ENCODE results near the gene KAT14.

DNA sequence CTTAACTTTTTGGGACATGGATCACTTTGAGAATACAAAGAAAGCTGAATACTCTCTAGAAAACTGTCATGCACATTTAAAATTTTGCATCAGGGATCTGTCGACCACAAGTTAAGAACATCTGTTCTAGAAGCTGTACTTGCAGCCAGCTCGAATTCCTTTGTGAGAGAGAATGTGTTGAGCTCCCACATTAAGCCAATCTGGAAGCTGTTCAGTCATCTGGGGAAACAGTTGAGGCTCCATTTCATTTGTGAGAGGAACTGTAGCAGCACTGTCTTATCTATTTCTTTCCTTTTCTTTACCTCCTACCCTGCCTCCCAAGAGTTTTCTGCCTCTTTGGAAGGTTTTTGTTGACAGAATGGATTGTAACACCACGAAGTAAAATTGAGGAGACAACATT lies 50.8 kb downstream of the KAT14 start:
- TF ChIP-seq, protein P1, sequence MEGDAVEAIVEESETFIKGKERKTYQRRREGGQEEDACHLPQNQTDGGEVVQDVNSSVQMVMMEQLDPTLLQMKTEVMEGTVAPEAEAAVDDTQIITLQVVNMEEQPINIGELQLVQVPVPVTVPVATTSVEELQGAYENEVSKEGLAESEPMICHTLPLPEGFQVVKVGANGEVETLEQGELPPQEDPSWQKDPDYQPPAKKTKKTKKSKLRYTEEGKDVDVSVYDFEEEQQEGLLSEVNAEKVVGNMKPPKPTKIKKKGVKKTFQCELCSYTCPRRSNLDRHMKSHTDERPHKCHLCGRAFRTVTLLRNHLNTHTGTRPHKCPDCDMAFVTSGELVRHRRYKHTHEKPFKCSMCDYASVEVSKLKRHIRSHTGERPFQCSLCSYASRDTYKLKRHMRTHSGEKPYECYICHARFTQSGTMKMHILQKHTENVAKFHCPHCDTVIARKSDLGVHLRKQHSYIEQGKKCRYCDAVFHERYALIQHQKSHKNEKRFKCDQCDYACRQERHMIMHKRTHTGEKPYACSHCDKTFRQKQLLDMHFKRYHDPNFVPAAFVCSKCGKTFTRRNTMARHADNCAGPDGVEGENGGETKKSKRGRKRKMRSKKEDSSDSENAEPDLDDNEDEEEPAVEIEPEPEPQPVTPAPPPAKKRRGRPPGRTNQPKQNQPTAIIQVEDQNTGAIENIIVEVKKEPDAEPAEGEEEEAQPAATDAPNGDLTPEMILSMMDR (IDR thresholded peaks at IDR 0.05), result no peak
- TF ChIP-seq POLR2AphosphoS5 (IDR thresholded peaks at IDR 0.05) (no peak), POLR2A (IDR thresholded peaks at IDR 0.05) (no peak), EP300 (IDR thresholded peaks at IDR 0.05) (no peak)
